SK-N-SH (cell line): Measurements from ENCODE around the gene GSTO2. TPM values are rescaled to one million over a fixed set of nuclear protein-coding genes. Genes with fewer than 3 reads are reported as not detected.

Experiments
- CTCF ChIA-PET: fragments of 300-600, 350-600 bp; formaldehyde crosslinking; extraction: SDS; loops from one replicate; lab custom pipeline; 2021; lab: Yijun Ruan, JAX
- POLR2A ChIA-PET: fragments of 350-600 bp; sonication (Branson Sonifier 250); formaldehyde crosslinking; extraction: SDS; loops from one replicate; lab custom pipeline; 2020; ENCODE audit warnings: antibody characterized with exemption, inconsistent platforms; lab: Yijun Ruan, JAX
- DNase-seq: peaks from one replicate; pipeline ENCODE4 v3.0.0; 2012
- H2AFZ ChIP-seq: fragments of 200-600 bp; sonication (generic); 2 replicates; pipeline ENCODE4 v1.8.1; 2016; ENCODE audit warnings: antibody characterized with exemption, mild to moderate bottlenecking, low read depth
- H3F3A ChIP-seq: fragments of 200-600 bp; sonication (generic); replicated peaks from 2 replicates; pipeline ENCODE3; 2016; ENCODE audit warnings: antibody characterized with exemption, mild to moderate bottlenecking; ENCODE audit not compliant: insufficient read depth
- H3K27ac ChIP-seq, 2 experiments: fragments of 200-500 bp in 1 of 2; fragments of 200-600 bp in 1 of 2; sonication (Bioruptor generic) in 1 of 2; sonication (generic), shearing (Covaris generic) in 1 of 2; 2 replicates each; pipeline versions ENCODE4 v1.5.1 to v1.6.1; 2014 to 2016; ENCODE audit warnings: low read depth in 2 of 2, inconsistent platforms in 1 of 2, low read length in 1 of 2, mild to moderate bottlenecking in 1 of 2, mixed read lengths in 1 of 2
- H3K27me3 ChIP-seq: fragments of 200-600 bp; sonication (generic), shearing (Covaris generic); 2 replicates; pipeline ENCODE4 v1.6.1; 2016; ENCODE audit warnings: mixed run types; ENCODE audit not compliant: insufficient read depth
- H3K36me3 ChIP-seq, 2 experiments: fragments of 200-500 bp in 1 of 2; fragments of 200-600 bp in 1 of 2; sonication (Bioruptor generic) in 1 of 2; sonication (generic) in 1 of 2; replicated peaks in 1 of 2; 2 replicates each; pipeline versions ENCODE3 to v1.5.1; 2014 to 2016; ENCODE audit warnings: low read length in 1 of 2, mild to moderate bottlenecking in 1 of 2; ENCODE audit not compliant: insufficient read depth in 2 of 2, control insufficient read depth in 1 of 2
- H3K4me1 ChIP-seq, 2 experiments: fragments of 200-500 bp in 1 of 2; fragments of 200-600 bp in 1 of 2; sonication (Bioruptor generic) in 1 of 2; sonication (generic), shearing (Covaris generic) in 1 of 2; 2 replicates each; pipeline versions ENCODE4 v1.5.1 to v1.6.1; 2014 to 2016; ENCODE audit warnings: low read depth in 1 of 2, low read length in 1 of 2, mixed run types in 1 of 2; ENCODE audit not compliant: insufficient read depth in 2 of 2, control insufficient read depth in 1 of 2
- H3K4me2 ChIP-seq: fragments of 200-600 bp; sonication (generic), shearing (Covaris generic); 2 replicates; pipeline ENCODE4 v1.6.1; 2017; ENCODE audit warnings: mixed run types
- H3K4me3 ChIP-seq, 2 experiments: fragments of 200-500 bp in 1 of 2; fragments of 200-600 bp in 1 of 2; sonication (Bioruptor generic) in 1 of 2; sonication (generic), shearing (Covaris generic) in 1 of 2; 2 replicates each; pipeline versions ENCODE4 v1.5.1 to v1.8.1; 2014 to 2016; ENCODE audit warnings: low read depth in 2 of 2, inconsistent platforms in 1 of 2, low read length in 1 of 2, mild to moderate bottlenecking in 1 of 2, mixed read lengths in 1 of 2, moderate library complexity in 1 of 2
- H3K79me2 ChIP-seq: fragments of 200-600 bp; sonication (generic); 2 replicates; pipeline ENCODE4 v1.8.1; 2017; ENCODE audit warnings: mild to moderate bottlenecking; ENCODE audit not compliant: insufficient read depth
- H3K9ac ChIP-seq: fragments of 200-600 bp; sonication (generic); 2 replicates; pipeline ENCODE4 v1.6.1; 2017; ENCODE audit warnings: mixed run types
- H3K9me2 ChIP-seq: fragments of 200-600 bp; sonication (generic); 2 replicates; pipeline ENCODE4 v1.6.1; 2017; ENCODE audit warnings: mixed run types
- H3K9me3 ChIP-seq: fragments of 200-600 bp; sonication (generic); 2 replicates; pipeline ENCODE4 v1.6.1; 2017; ENCODE audit warnings: mixed run types, mild to moderate bottlenecking, moderate library complexity
- H4K20me1 ChIP-seq: fragments of 200-600 bp; sonication (generic); 2 replicates; pipeline ENCODE4 v1.6.1; 2017; ENCODE audit warnings: mild to moderate bottlenecking, mixed run types; ENCODE audit not compliant: insufficient read depth
- CHD2 ChIP-seq: fragments of 150-350 bp; IDR thresholded peaks from 2 replicates; pipeline ENCODE4 v1.6.1; 2018; ENCODE audit warnings: low read length; ENCODE audit not compliant: partially characterized antibody
- CTCF ChIP-seq: fragments of 200-600 bp; sonication (generic); IDR thresholded peaks from 2 replicates; pipeline ENCODE4 v1.6.1; 2017; ENCODE audit warnings: antibody characterized with exemption, mild to moderate bottlenecking, moderate library complexity
- ELF1 ChIP-seq: IDR thresholded peaks from 2 replicates; pipeline ENCODE4 v1.4.0; 2012
- EZH2phosphoT487 ChIP-seq: fragments of 200-600 bp; sonication (generic); IDR thresholded peaks from 2 replicates; pipeline ENCODE4 v1.6.1; 2017; ENCODE audit warnings: low read depth, mixed run types, mild to moderate bottlenecking, antibody characterized with exemption, moderate library complexity, borderline replicate concordance
- FOSL2 ChIP-seq: IDR thresholded peaks from 2 replicates; pipeline ENCODE4 v1.4.0; 2012; ENCODE audit warnings: low read depth, mild to moderate bottlenecking, moderate library complexity, borderline replicate concordance
- FOXJ3 ChIP-seq: sonication (generic); formaldehyde crosslinking; IDR thresholded peaks from 2 replicates; pipeline ENCODE4 v1.5.1; 2020; ENCODE audit warnings: mild to moderate bottlenecking, missing genetic modification reagents
- FOXM1 ChIP-seq: IDR thresholded peaks from 2 replicates; pipeline ENCODE4 v1.4.0; 2012; ENCODE audit warnings: low read depth, mild to moderate bottlenecking
- GATA2 ChIP-seq: sonication (generic); formaldehyde crosslinking; IDR thresholded peaks from 2 replicates; pipeline ENCODE4 v1.5.0; 2020; ENCODE audit warnings: mild to moderate bottlenecking, missing genetic modification reagents
- IRF3 ChIP-seq: fragments of 150-350 bp; IDR thresholded peaks from 2 replicates; pipeline ENCODE4 v1.6.1; 2016; ENCODE audit warnings: mild to moderate bottlenecking, low read depth, low read length
- MAX ChIP-seq: IDR thresholded peaks from 2 replicates; pipeline ENCODE4 v1.4.0; 2012; ENCODE audit warnings: low read depth
- MXI1 ChIP-seq: IDR thresholded peaks from 2 replicates; pipeline ENCODE4 v1.6.1; 2012; ENCODE audit warnings: mild to moderate bottlenecking, low read depth, low read length, improper control_type of control experiment
- NFIC ChIP-seq: IDR thresholded peaks from 2 replicates; pipeline ENCODE4 v1.4.0; 2012; ENCODE audit warnings: borderline replicate concordance
- NRF1 ChIP-seq: IDR thresholded peaks from 2 replicates; pipeline ENCODE4 v1.6.1; 2012; ENCODE audit warnings: low read depth, mild to moderate bottlenecking, low read length
- RAD21 ChIP-seq: IDR thresholded peaks from 2 replicates; pipeline ENCODE4 v1.6.1; 2012; ENCODE audit warnings: mild to moderate bottlenecking, low read length
- RFX5 ChIP-seq: IDR thresholded peaks from 2 replicates; pipeline ENCODE4 v1.6.1; 2012; ENCODE audit warnings: mild to moderate bottlenecking, improper control_type of control experiment, low read length
- SIN3A ChIP-seq: IDR thresholded peaks from 2 replicates; pipeline ENCODE4 v1.6.1; 2012; ENCODE audit warnings: low read depth, mild to moderate bottlenecking, low read length, moderate library complexity, borderline replicate concordance
- SMC3 ChIP-seq: IDR thresholded peaks from 2 replicates; pipeline ENCODE4 v1.6.1; 2012; ENCODE audit warnings: low read depth, low read length, improper control_type of control experiment
- TAF1 ChIP-seq: IDR thresholded peaks from 2 replicates; pipeline ENCODE4 v1.6.1; 2012; ENCODE audit warnings: low read depth, mild to moderate bottlenecking, low read length, moderate library complexity, borderline replicate concordance
- TCF12 ChIP-seq: IDR thresholded peaks from 2 replicates; pipeline ENCODE4 v1.4.0; 2012
- TEAD4 ChIP-seq: IDR thresholded peaks from 2 replicates; pipeline ENCODE4 v1.4.0; 2012; ENCODE audit warnings: mild to moderate bottlenecking, borderline replicate concordance; ENCODE audit not compliant: insufficient read depth
- WGBS: methylation state at CpG from one replicate; pipeline ENCODE4 v1.1.6; 2017; ENCODE audit warnings: low lambda C conversion rate; 5-methylcytosine and 5-hydroxymethylcytosine counted together
- polyA plus RNA-seq, 3 experiments: library from polyadenylated mRNA; depleted of rRNA; stranded (reverse); fragments of >200 nt; gene quantifications; 2 replicates each; pipeline ENCODE4 v1.2.3, GENCODE V29; 2012

Gene GSTO2
- polyA plus RNA-seq, 1 of the 3 experiments (the other 2 are of a cell fraction) = 0.49 TPM

- no peak overlapping the region for H3K27ac ChIP-seq
- H3K27me3 ChIP-seq = no peaks in the 10 kb centered on the region
- no peak for DNase-seq
- TF ChIP-seq TAF1 = no peak
- TF ChIP-seq CHD2 = no peak
- no peak for TF ChIP-seq FOXM1
- no peak for TF ChIP-seq SIN3A
- TF ChIP-seq CTCF = no peak
- TF ChIP-seq MAX = no peak
- no peaks in the 10 kb centered on the region for H3K79me2 ChIP-seq
- no peaks in the 10 kb centered on the region for H4K20me1 ChIP-seq
- WGBS = 88% methylated on average over 4 of the region's 4 CpGs
- peaks cover 4% of the 10 kb centered on the region for H3F3A ChIP-seq
- H3K4me2 ChIP-seq = no peak overlapping the region
- POLR2A ChIA-PET = no interaction called here
- H3K9ac ChIP-seq = no peak overlapping the region
- H2AFZ ChIP-seq = no peak overlapping the region
- no peak overlapping the region for H3K4me3 ChIP-seq
- peaks cover 6% of the 10 kb centered on the region for H3K9me3 ChIP-seq
- H3K4me1 ChIP-seq = peaks cover 0 to 5% of the 10 kb centered on the region in 2 experiments; a peak in 2 of 4 replicates
- CTCF ChIA-PET = interaction anchor here (0.9 kb wide), 1 partner anchor 20 kb away, joined by 3 read pairs; no protein-coding TSS in a partner anchor
- H3K36me3 ChIP-seq = no peaks in the 10 kb centered on the region
- H3K9me2 ChIP-seq = no peaks in the 10 kb centered on the region
These were observed 38.5 kb upstream of the GSTO2 start for GRCh38 chr10:104230490-104230889.

GRCh38 chr10:104231784-104232612 is 37.0 kb upstream of the GSTO2 start, which contains the start of gene CFAP43:
Gene CFAP43, minus strand, starts transcription at chr10:104232364. Its CDS starts 118 bp downstream, at chr10:104232246.
- H2AFZ ChIP-seq = peak within 1 kb of the TSS; percentile 100
- H3K27ac ChIP-seq = peak within 1 kb of the TSS; percentile 30 to 43; a peak in 2 of 4 replicates
- H3K27me3 ChIP-seq = no peaks in the 10 kb centered on the region
- H4K20me1 ChIP-seq = no peaks in the 10 kb centered on the region
- peaks cover 4% of the 10 kb centered on the region for H3F3A ChIP-seq
- no peaks in the 10 kb centered on the region for H3K36me3 ChIP-seq
- ChIA-PET POLR2A (interaction anchor here (0.8 kb wide), 2 partner anchors 38 to 111 kb away, joined by 3 to 4 read pairs; partner anchors contain the start of gene SFR1), CTCF (interaction anchor here (1.9 kb wide), 1 partner anchor 60 kb away, joined by 4 read pairs; no protein-coding TSS in a partner anchor)
- peaks cover 0 to 5% of the 10 kb centered on the region in 2 experiments; a peak in 2 of 4 replicates for H3K4me1 ChIP-seq
- H3K9ac ChIP-seq = peak within 1 kb of the TSS; percentile 75
- WGBS = 3% methylated on average over 33 of the region's 60 CpGs
- peak; percentile 99 for DNase-seq
- no peaks in the 10 kb centered on the region for H3K9me2 ChIP-seq
- H3K4me2 ChIP-seq = peak within 1 kb of the TSS; percentile 94
- peaks cover 6% of the 10 kb centered on the region for H3K9me3 ChIP-seq
- peak within 1 kb of the TSS; percentile 77 to 97 for H3K4me3 ChIP-seq
- no peaks in the 10 kb centered on the region for H3K79me2 ChIP-seq
- no peak for TF ChIP-seq RFX5
- no peak for TF ChIP-seq SMC3
- TF ChIP-seq SIN3A = peak; percentile 93
- no peak for TF ChIP-seq TCF12
- no peak for TF ChIP-seq EZH2phosphoT487
- TF ChIP-seq TEAD4 = no peak
- TF ChIP-seq FOXJ3 (CRISPR knock-in tag) = no peak
- 0 out of 2 replicates have a peak, but pooled peaks have one; percentile 64 for TF ChIP-seq FOXM1
- TF ChIP-seq MAX = peak; percentile 75
- peak; percentile 66 for TF ChIP-seq IRF3
- no peak for TF ChIP-seq FOSL2
- TF ChIP-seq RAD21 = no peak
- TF ChIP-seq NRF1 = no peak
- TF ChIP-seq ELF1 = 0 out of 2 replicates have a peak, but pooled peaks have one; percentile 23
- peak; percentile 92 for TF ChIP-seq MXI1
- TF ChIP-seq GATA2 (CRISPR knock-in tag) = no peak
- TF ChIP-seq NFIC = no peak
- peak; percentile 88 for TF ChIP-seq CHD2
